ENCODE results near the gene ABLIM2. TPM values are rescaled to one million over a fixed set of nuclear protein-coding genes. Genes with fewer than 3 reads are reported as not detected.

The ABLIM2 gene
- total RNA-seq, 1 donor from 2014 or later = 5.2 TPM

DNA sequence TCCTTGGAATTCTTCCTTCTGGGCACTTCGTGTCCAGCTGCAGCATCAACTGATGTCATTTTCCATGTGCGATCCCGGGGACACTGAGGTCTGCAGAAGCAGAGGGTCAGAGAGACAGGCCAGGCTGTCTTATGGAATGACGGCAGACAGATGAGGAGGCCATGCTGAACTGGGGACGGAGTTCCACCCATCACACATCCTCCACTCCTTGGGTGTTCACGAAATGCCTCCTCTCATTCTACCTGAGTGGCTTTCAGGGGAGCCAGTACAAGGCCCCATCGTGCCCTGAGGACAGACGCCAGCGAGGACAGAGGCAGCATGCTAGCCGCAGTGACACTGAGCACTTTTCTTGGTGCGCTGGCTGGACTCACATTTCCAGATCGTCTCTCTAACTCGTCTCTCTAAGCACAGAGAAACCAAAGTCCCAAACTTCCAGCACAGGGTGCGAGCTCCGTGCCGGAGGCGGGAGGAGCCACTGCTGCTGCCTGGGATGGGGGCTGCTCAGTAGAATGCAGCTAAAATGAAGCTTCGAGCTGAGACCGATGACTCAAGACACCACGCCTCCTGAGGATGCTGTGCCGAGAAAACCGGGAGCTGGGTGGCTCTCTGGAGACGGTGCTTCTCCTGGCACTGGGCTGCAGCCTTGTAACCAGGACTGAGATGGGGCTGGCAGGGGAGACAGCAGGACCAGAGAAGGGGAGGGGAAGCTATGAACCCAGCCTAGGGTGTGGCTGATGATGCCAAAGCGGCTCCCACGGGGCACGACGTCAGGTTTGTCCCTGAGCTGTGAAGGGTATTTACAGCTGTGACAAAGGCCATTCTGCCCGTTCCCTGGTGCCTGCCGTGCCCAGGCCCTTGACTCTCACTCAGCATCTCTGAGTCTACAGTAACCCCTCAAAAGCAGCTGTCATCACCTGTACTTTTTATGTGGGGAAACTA, 8.2 kb downstream of the ABLIM2 start:
- Histone ChIP-seq H3K27ac (no peak overlapping the region), H3K9me3 (no peaks in the 10 kb centered on the region), H3K36me3 (no peaks in the 10 kb centered on the region), H3K27me3 (ENCODE audit: low read depth) (no peaks in the 10 kb centered on the region), H3K4me1 (peaks cover 9% of the 10 kb centered on the region), H3K4me3 (no peak overlapping the region)
- TF ChIP-seq, protein P1, sequence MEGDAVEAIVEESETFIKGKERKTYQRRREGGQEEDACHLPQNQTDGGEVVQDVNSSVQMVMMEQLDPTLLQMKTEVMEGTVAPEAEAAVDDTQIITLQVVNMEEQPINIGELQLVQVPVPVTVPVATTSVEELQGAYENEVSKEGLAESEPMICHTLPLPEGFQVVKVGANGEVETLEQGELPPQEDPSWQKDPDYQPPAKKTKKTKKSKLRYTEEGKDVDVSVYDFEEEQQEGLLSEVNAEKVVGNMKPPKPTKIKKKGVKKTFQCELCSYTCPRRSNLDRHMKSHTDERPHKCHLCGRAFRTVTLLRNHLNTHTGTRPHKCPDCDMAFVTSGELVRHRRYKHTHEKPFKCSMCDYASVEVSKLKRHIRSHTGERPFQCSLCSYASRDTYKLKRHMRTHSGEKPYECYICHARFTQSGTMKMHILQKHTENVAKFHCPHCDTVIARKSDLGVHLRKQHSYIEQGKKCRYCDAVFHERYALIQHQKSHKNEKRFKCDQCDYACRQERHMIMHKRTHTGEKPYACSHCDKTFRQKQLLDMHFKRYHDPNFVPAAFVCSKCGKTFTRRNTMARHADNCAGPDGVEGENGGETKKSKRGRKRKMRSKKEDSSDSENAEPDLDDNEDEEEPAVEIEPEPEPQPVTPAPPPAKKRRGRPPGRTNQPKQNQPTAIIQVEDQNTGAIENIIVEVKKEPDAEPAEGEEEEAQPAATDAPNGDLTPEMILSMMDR (IDR thresholded peaks at IDR 0.05) = no peak
- DNase-seq = no peak
- ATAC-seq = no peak
- intact Hi-C loops (cut with DNase I) = no loop called here

DNA sequence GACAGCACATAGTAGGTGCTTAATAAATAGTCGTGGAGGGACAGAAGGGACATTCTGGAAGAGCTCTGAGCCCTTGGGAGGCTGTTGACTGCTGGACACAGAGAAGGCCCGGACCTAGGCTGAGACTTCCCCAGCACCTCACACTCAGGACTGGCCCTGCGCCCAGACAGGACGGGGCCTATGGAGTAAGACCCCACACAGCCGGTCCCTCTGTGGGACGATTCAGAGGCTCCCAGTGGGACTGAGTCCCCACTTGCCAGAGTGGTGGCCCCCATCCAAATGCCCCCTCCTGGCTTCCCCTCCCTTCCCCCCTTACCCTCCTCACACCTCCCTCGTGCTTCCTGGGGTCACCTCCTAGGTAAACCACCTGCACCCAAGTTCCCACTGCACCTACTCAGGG, 8.9 kb downstream of the ABLIM2 start:
- H3K27ac ChIP-seq = no peak overlapping the region
- ATAC-seq (no peak), DNase-seq (no peak)
- no peak overlapping the region for H3K4me3 ChIP-seq
- peaks cover 9% of the 10 kb centered on the region for H3K4me1 ChIP-seq
- no peaks in the 10 kb centered on the region for H3K9me3 ChIP-seq
- H3K36me3 ChIP-seq = no peaks in the 10 kb centered on the region
- H3K27me3 ChIP-seq (ENCODE audit: low read depth) = no peaks in the 10 kb centered on the region
- intact Hi-C loops (cut with DNase I) = no loop called here
- TF ChIP-seq, protein P1 (IDR thresholded peaks at IDR 0.05) = no peak

DNA sequence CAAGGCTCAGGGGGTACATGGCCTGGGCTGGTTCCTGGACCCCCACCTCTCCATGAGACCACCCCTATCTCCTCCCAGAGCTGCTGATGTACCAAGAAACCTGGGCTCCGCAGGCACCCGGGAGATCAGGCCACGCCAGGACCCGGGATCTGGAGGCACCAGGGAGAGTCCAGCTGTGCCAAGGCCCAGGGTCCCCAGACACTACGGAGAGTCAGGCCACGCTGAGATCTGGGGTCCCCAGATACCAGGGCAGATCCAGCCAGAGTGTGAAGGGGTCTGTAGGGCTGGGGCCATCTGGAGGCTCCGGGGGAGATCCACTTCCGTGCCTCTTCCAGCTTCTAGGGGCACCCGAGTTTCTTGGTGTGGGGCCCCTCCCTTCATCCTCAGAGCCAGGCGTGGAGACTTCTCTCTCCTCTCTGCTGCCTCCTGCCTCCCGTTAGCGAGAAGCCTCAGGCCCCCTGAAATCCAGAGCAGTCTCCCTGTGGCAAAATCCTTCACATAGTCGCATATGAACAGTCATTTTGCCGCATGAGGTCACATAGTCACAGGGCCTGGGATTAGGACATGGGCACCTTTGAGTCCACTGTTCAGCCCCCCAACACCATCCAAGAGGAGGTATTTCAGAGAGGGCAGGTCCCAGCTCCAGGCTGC, 9.7 kb downstream of the ABLIM2 start:
- H3K27ac ChIP-seq = no peak overlapping the region
- no peaks in the 10 kb centered on the region for H3K9me3 ChIP-seq
- peaks cover 15% of the 10 kb centered on the region for H3K4me1 ChIP-seq
- ATAC-seq (no peak), DNase-seq (no peak)
- no peaks in the 10 kb centered on the region for H3K36me3 ChIP-seq
- TF ChIP-seq, protein P1 (IDR thresholded peaks at IDR 0.05) = no peak
- H3K27me3 ChIP-seq (ENCODE audit: low read depth) = no peaks in the 10 kb centered on the region
- no peak overlapping the region for H3K4me3 ChIP-seq
- intact Hi-C loops (cut with DNase I) = no loop called here

DNA sequence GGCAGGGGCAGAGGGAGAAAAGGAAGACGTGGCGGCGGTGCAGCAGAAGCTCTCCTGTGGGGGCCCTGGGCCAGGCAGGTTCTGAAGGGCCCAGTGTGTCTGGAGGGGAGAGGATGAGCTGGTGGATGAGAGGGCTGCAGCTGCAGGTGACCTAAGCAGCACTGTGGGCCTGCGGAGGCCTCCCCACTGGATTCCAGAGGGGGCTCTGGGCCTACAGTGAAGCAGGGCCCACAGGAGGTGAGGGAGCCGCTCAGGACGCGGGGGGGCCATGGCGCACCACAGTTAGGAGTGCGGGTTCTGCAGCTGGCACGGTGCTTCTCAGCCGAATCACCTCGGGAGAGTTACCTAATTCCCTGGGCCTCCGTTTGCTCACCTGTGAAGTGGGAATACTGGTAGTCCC, 10.5 kb downstream of the ABLIM2 start:
- TF ChIP-seq, protein P1 (IDR thresholded peaks at IDR 0.05) = no peak
- DNase-seq (no peak), ATAC-seq (no peak)

DNA sequence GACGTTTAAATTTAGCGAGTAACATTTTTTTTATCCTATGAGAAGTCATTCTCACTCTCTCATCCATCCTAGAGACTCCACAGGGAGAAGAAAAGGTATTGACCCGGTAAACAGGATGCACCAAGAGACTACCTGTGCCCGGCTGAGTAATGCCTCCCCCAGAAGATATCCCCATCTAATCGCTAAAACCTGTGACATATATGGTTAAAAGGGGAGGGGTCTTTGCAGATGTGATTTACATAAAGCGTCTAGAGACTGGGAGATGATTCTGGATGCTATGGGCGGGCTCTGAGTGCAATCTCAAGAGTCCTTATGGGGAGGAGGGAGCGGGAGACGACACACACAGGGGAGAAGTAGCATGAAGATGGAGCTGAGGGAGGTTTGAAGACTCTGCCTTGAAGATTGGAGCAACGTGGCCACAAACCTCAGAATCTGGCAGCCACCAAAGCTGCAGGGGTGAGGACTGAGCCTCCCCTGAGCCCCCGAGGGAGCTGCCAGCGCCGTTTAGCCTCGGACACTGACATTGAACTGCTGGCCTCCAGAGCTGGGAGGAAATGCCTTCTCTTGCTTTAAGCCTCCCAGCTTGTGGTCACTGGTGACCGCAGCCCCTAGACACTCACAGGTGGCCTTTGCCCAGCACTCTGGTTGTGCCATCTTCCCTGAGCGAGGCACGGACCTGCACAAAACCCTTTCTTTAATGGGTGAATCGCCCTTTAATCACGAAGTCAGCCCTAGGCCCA, 11.2 kb downstream of the ABLIM2 start:
- peaks cover 16% of the 10 kb centered on the region for H3K4me1 ChIP-seq
- H3K27ac ChIP-seq = no peak overlapping the region
- no peaks in the 10 kb centered on the region for H3K9me3 ChIP-seq
- TF ChIP-seq, protein P1 (IDR thresholded peaks at IDR 0.05) = no peak
- intact Hi-C loops (cut with DNase I) = no loop called here
- H3K27me3 ChIP-seq (ENCODE audit: low read depth) = no peaks in the 10 kb centered on the region
- no peaks in the 10 kb centered on the region for H3K36me3 ChIP-seq
- H3K4me3 ChIP-seq = no peak overlapping the region
- ATAC-seq (no peak), DNase-seq (no peak)

More for the DNA sequence above, 10.5 kb downstream of the ABLIM2 start:
- Histone ChIP-seq H3K36me3 (no peaks in the 10 kb centered on the region), H3K9me3 (no peaks in the 10 kb centered on the region), H3K27me3 (ENCODE audit: low read depth) (no peaks in the 10 kb centered on the region), H3K27ac (no peak overlapping the region), H3K4me1 (peaks cover 16% of the 10 kb centered on the region), H3K4me3 (no peak overlapping the region)
- intact Hi-C loops (cut with DNase I) = no loop called here

All from lower lobe of right lung (tissue), 2 donors.